Natural killer cell treated with Interleukin-12 subunit alpha and Interleukin-12 subunit beta and Interleukin-15 and Interleukin-18, amount 100 ng/mL, for 72 hours (primary cell): ENCODE data around the gene MBD3. TPM values are rescaled to one million over a fixed set of nuclear protein-coding genes. Genes with fewer than 3 reads are reported as not detected.

Experiments used
- ATAC-seq, 2 donors: fragments of 150-1000 bp; cut with Tn5 transposase in 1 of 2; sonication (Bioruptor Pico), chemical (Tn5 transposase) in 1 of 2; 2 replicates each; pipeline ENCODE4 v1.10.0; 2021
- DNase-seq: peaks from one replicate; pipeline ENCODE4 v3.0.0; 2022; ENCODE audit warnings: low spot score
- H3K27ac Mint-ChIP-seq, 2 donors: 1 replicate in 1 of 2; 2 replicates in 1 of 2; pipeline ENCODE4 v1.8.0; 2022; ENCODE audit warnings: mixed read lengths in 2 of 2, mild to moderate bottlenecking in 1 of 2, moderate library complexity in 1 of 2
- H3K27me3 Mint-ChIP-seq, 2 donors: 1 replicate in 1 of 2; 2 replicates in 1 of 2; pipeline ENCODE4 v1.8.0; 2022; ENCODE audit warnings: mixed read lengths in 2 of 2
- H3K36me3 Mint-ChIP-seq: one replicate; pipeline ENCODE4 v1.8.0; 2022; ENCODE audit warnings: mixed read lengths
- H3K4me1 Mint-ChIP-seq, 2 donors: 1 replicate in 1 of 2; 2 replicates in 1 of 2; pipeline ENCODE4 v1.8.0; 2022; ENCODE audit warnings: low read depth in 2 of 2, mixed read lengths in 2 of 2, mild to moderate bottlenecking in 1 of 2
- H3K4me3 Mint-ChIP-seq: one replicate; pipeline ENCODE4 v1.8.0; 2022; ENCODE audit warnings: mixed read lengths
- H3K9me3 Mint-ChIP-seq: 2 replicates; pipeline ENCODE4 v1.8.0; 2022; ENCODE audit warnings: mixed read lengths
- total RNA-seq, 2 donors: library from RNA; stranded (reverse); gene quantifications; one replicate each; pipeline ENCODE4 v1.2.3, GENCODE V29; 2022

Gene MBD3
- total RNA-seq, 2 donors from 2014 or later, result 92.5 to 233 TPM

- Mint-ChIP-seq H3K4me1 (peaks cover 6 to 8% of the 10 kb centered on the region in 2 donors), H3K36me3 (peaks cover 7% of the 10 kb centered on the region), H3K27ac (no peak overlapping the region), H3K27me3 (peaks cover 17 to 18% of the 10 kb centered on the region in 2 donors), H3K4me3 (no peak overlapping the region), H3K9me3 (no peaks in the 10 kb centered on the region)
- no peak for ATAC-seq
- no peak for DNase-seq
Measured at GRCh38 chr19:1526979-1527649, 65.6 kb downstream of the MBD3 start.

GRCh38 chr19:1526066-1526778 is 66.4 kb downstream of the MBD3 start:
- Mint-ChIP-seq H3K9me3 (no peaks in the 10 kb centered on the region), H3K36me3 (peaks cover 7% of the 10 kb centered on the region), H3K27me3 (peaks cover 17 to 18% of the 10 kb centered on the region in 2 donors), H3K27ac (no peak overlapping the region), H3K4me1 (peaks cover 6 to 8% of the 10 kb centered on the region in 2 donors), H3K4me3 (no peak overlapping the region)
- DNase-seq (no peak), ATAC-seq (no peak)

GRCh38 chr19:1525343-1525742 is 67.3 kb downstream of the MBD3 start:
- H3K27ac Mint-ChIP-seq, result no peak overlapping the region
- no peak overlapping the region for H3K4me3 Mint-ChIP-seq
- ATAC-seq (no peak), DNase-seq (no peak)
- peaks cover 17 to 18% of the 10 kb centered on the region in 2 donors for H3K27me3 Mint-ChIP-seq
- H3K36me3 Mint-ChIP-seq, result peaks cover 7% of the 10 kb centered on the region
- H3K9me3 Mint-ChIP-seq, result no peaks in the 10 kb centered on the region
- peaks cover 6 to 8% of the 10 kb centered on the region in 2 donors for H3K4me1 Mint-ChIP-seq

- Mint-ChIP-seq H3K27ac (no peak overlapping the region), H3K4me1 (peaks cover 6 to 8% of the 10 kb centered on the region in 2 donors), H3K4me3 (peak overlapping the region; percentile 7), H3K9me3 (no peaks in the 10 kb centered on the region), H3K27me3 (peaks cover 17 to 18% of the 10 kb centered on the region in 2 donors), H3K36me3 (peaks cover 7% of the 10 kb centered on the region)
- DNase-seq (no peak), ATAC-seq (no peak)
Measured at GRCh38 chr19:1524972-1525325, 67.7 kb downstream of the MBD3 start.

- DNase-seq (no peak), ATAC-seq (no peak)
- no peak overlapping the region for H3K27ac Mint-ChIP-seq
- peaks cover 6 to 8% of the 10 kb centered on the region in 2 donors for H3K4me1 Mint-ChIP-seq
- peaks cover 17 to 18% of the 10 kb centered on the region in 2 donors for H3K27me3 Mint-ChIP-seq
- H3K4me3 Mint-ChIP-seq, result peak overlapping the region; percentile 7
- H3K9me3 Mint-ChIP-seq, result no peaks in the 10 kb centered on the region
- H3K36me3 Mint-ChIP-seq, result peaks cover 7% of the 10 kb centered on the region
Measured at GRCh38 chr19:1524287-1524971, 68.2 kb downstream of the MBD3 start.

Other genes with a start within 250 kb of the MBD3 start
- 10 to 100 TPM; 89.1 to 89.5 TPM for gene NDUFS7, start 209.0 kb downstream of the MBD3 start, total RNA-seq
- 10 to 100 TPM in 1 of 2 donors, 1 to 10 TPM in 1; 5.2 to 15.6 TPM for gene GAMT, start 191.3 kb downstream of the MBD3 start, total RNA-seq
- gene DAZAP1, start 185.3 kb downstream of the MBD3 start, total RNA-seq, result 100 to 1,000 TPM; 233 to 282 TPM
- gene RPS15, start 154.5 kb downstream of the MBD3 start, total RNA-seq, result 1,000 to 10,000 TPM in 1 of 2 donors, 100 to 1,000 TPM in 1; 757 to 1,081 TPM
- gene APC2, start 142.7 kb downstream of the MBD3 start, total RNA-seq, result under 1 TPM; 0.05 to 0.17 TPM
- 10 to 100 TPM; 45.1 to 58.4 TPM for gene C19orf25, start 113.7 kb downstream of the MBD3 start, total RNA-seq
- gene PCSK4, start 102.5 kb downstream of the MBD3 start, total RNA-seq, result 1 to 10 TPM; 1.2 to 2.3 TPM
- 1 to 10 TPM; 1.7 to 3.2 TPM for gene REEP6, start 101.7 kb downstream of the MBD3 start, total RNA-seq
- gene ADAMTSL5, start 79.8 kb downstream of the MBD3 start, total RNA-seq, result 1 to 10 TPM; 1.2 to 1.8 TPM
- not detected for gene PLK5, start 68.8 kb downstream of the MBD3 start, total RNA-seq
- gene MEX3D, start 24.5 kb downstream of the MBD3 start, total RNA-seq, result 1 to 10 TPM; 6.8 to 7.4 TPM
- gene UQCR11, start 12.6 kb upstream of the MBD3 start, total RNA-seq, result 100 to 1,000 TPM; 179 to 184 TPM
- gene TCF3, start 59.8 kb upstream of the MBD3 start, total RNA-seq, result 10 to 100 TPM; 60.4 to 87.9 TPM
- not detected for gene ONECUT3, start 160.6 kb upstream of the MBD3 start, total RNA-seq
- gene ATP8B3, start 219.4 kb upstream of the MBD3 start, total RNA-seq, result 1 to 10 TPM; 2.3 to 2.8 TPM